Measurements from ENCODE around the gene TMEM108.

Gene TMEM108

GRCh38 chr3:133238015-133238414 is 199.8 kb downstream of the TMEM108 start:
- DNase-seq = no peak

- no peak for DNase-seq
These were observed 207.9 kb downstream of the TMEM108 start for GRCh38 chr3:133246119-133246518.

- no peak for DNase-seq
These were observed 208.6 kb downstream of the TMEM108 start for GRCh38 chr3:133246773-133247172.

GRCh38 chr3:133248389-133248788 is 210.2 kb downstream of the TMEM108 start:
- DNase-seq = no peak

GRCh38 chr3:133249490-133249889 is 211.3 kb downstream of the TMEM108 start:
- DNase-seq = no peak

- no peak for DNase-seq
These were observed 216.0 kb downstream of the TMEM108 start for GRCh38 chr3:133254151-133254550.

GRCh38 chr3:133254716-133255115 is 216.5 kb downstream of the TMEM108 start:
- DNase-seq = no peak

- DNase-seq = no peak
These were observed 218.7 kb downstream of the TMEM108 start for GRCh38 chr3:133256787-133257483.

GRCh38 chr3:133258358-133258757 is 220.2 kb downstream of the TMEM108 start:
- no peak for DNase-seq

GRCh38 chr3:133259767-133260166 is 221.6 kb downstream of the TMEM108 start:
- DNase-seq = no peak

GRCh38 chr3:133262333-133262732 is 224.1 kb downstream of the TMEM108 start:
- DNase-seq = no peak

GRCh38 chr3:133264920-133265319 is 226.7 kb downstream of the TMEM108 start:
- no peak for DNase-seq

GRCh38 chr3:133268726-133269134 is 230.5 kb downstream of the TMEM108 start:
- no peak for DNase-seq

- no peak for DNase-seq
These were observed 231.2 kb downstream of the TMEM108 start for GRCh38 chr3:133269393-133269792.

- DNase-seq = no peak
These were observed 232.4 kb downstream of the TMEM108 start for GRCh38 chr3:133270631-133271030.

- no peak for DNase-seq
These were observed 232.9 kb downstream of the TMEM108 start for GRCh38 chr3:133271042-133271441.

- DNase-seq = no peak
These were observed 233.3 kb downstream of the TMEM108 start for GRCh38 chr3:133271539-133271938.

- no peak for DNase-seq
These were observed 235.2 kb downstream of the TMEM108 start for GRCh38 chr3:133273346-133273745.

GRCh38 chr3:133274477-133274876 is 236.3 kb downstream of the TMEM108 start:
- DNase-seq = no peak

GRCh38 chr3:133276594-133276993 is 238.4 kb downstream of the TMEM108 start:
- DNase-seq = no peak

- no peak for DNase-seq
These were observed 239.6 kb downstream of the TMEM108 start for GRCh38 chr3:133277813-133278212.

- DNase-seq = no peak
These were observed 240.3 kb downstream of the TMEM108 start for GRCh38 chr3:133278260-133279043.

GRCh38 chr3:133280586-133280985 is 242.4 kb downstream of the TMEM108 start:
- no peak for DNase-seq

GRCh38 chr3:133282236-133282635 is 244.0 kb downstream of the TMEM108 start:
- no peak for DNase-seq
